Thyroid gland (tissue), 4 donors: Measurements from ENCODE around the gene DOCK3. TPM values are rescaled to one million over a fixed set of nuclear protein-coding genes. Genes with fewer than 3 reads are reported as not detected.

Experiments used
- DNase-seq, 2 donors: peaks; one replicate each; pipeline ENCODE4 v3.0.0-alpha.2; 2019
- H3K27ac ChIP-seq, 3 donors: fragments of 200-600 bp; sonication (generic); 1 replicate in 2 of 3; 2 replicates in 1 of 3; pipeline ENCODE4 v1.5.1; 2016 to 2019; ENCODE audit warnings: mild to moderate bottlenecking in 1 of 3, moderate library complexity in 1 of 3
- H3K27me3 ChIP-seq: fragments of 200-600 bp; sonication (generic); one replicate; pipeline ENCODE4 v1.5.1; 2019
- H3K36me3 ChIP-seq, 2 donors: fragments of 200-600 bp; sonication (generic); one replicate each; pipeline ENCODE4 v1.5.1; 2016 to 2019
- H3K4me1 ChIP-seq, 2 donors: fragments of 200-600 bp; sonication (generic); one replicate each; pipeline ENCODE4 v1.5.1; 2017 to 2019
- H3K4me3 ChIP-seq, 3 donors: fragments of 200-600 bp; sonication (generic); replicated peaks in 1 of 3; 1 replicate in 2 of 3; 2 replicates in 1 of 3; pipeline ENCODE4 v1.5.1; 2016; ENCODE audit warnings: mild to moderate bottlenecking in 1 of 3
- H3K9me3 ChIP-seq: fragments of 200-600 bp; sonication (generic); one replicate; pipeline ENCODE4 v1.5.1; 2017
- POLR2A ChIP-seq, 2 donors: fragments of 450-650 bp; IDR thresholded peaks; one replicate each; pipeline ENCODE4 v1.6.1; 2017; ENCODE audit warnings: antibody characterized with exemption in 2 of 2, mild to moderate bottlenecking in 2 of 2, moderate library complexity in 1 of 2
- WGBS, 2 donors: methylation state at CpG; one replicate each; pipeline ENCODE4 v1.1.5; 2017; 5-methylcytosine and 5-hydroxymethylcytosine counted together
- intact Hi-C: fragments of 100-400 bp; cut with DNase I; formaldehyde crosslinking; loops from one replicate; pipeline ENCODE4 v1.15.1; 2023
- total RNA-seq, 4 donors: library from RNA; depleted of rRNA; stranded (reverse); fragments of >200 nt; gene quantifications; one replicate each; pipeline ENCODE4 v1.2.3, GENCODE V29; 2016
- TF ChIP-seq, protein P1 (sequence below), 6 experiments: fragments of 200-600 bp in 3 of 6; fragments of 450-650 bp in 3 of 6; sonication (generic) in 3 of 6; IDR thresholded peaks; one replicate each; pipeline ENCODE4 v1.5.1; 2016 to 2019; ENCODE audit warnings: antibody characterized with exemption in 6 of 6, mild to moderate bottlenecking in 2 of 6, inconsistent platforms in 1 of 6, moderate library complexity in 1 of 6

DOCK3 gene
- total RNA-seq, 4 donors from 2014 or later: 15.7 to 54.2 (median 21.1) TPM

DNA sequence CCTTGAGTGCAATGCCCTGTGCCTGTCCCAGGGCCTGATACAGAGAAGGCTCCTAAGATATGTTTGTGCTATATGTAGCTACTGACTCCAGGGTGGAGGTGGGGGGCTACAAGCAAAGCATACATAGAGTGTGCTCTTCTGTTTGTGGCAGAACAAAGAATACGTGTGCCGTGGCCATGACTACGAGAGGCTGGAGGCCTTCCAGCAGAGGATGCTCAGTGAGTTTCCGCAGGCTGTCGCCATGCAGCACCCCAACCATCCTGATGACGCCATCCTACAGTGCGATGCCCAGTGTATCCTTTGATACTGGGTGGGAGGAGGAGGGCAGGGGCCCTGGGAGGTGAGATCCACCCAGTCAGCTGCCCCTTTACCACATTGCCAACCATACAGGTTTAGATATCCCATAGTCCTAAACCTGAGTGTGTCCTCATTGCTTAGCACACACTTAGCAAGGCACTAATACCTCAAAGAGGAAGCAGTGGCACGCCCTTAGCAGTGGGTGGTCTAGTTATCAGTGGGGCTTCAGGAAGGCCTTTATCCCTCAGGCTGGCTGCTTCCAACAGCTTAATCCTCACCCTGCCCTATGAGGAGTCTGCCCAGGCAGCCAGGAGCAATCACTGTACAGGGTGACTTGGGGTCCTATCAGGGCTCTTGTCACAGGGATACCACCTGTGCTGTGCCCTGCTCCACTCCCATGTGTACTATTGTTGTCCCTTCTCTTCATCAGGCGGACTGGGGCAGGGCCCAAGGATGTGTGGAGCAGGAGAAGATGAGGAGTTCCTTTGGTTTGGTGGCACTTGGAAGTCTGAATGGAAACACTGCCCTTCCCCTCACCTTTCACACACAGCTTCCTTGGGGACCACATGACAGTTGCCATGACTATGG is 680.2 kb downstream of the DOCK3 start:
- intact Hi-C loops: no loop called here
- WGBS, 2 donors: 86 to 96% methylated on average over 9 of the region's 9 CpGs
- Histone ChIP-seq H3K27me3 (no peaks in the 10 kb centered on the region), H3K9me3 (no peaks in the 10 kb centered on the region), H3K4me1 (no peaks in the 10 kb centered on the region), H3K4me3 (no peak overlapping the region), H3K36me3 (peaks cover 13 to 16% of the 10 kb centered on the region in 2 donors), H3K27ac (no peak overlapping the region)
- TF ChIP-seq, protein P1, sequence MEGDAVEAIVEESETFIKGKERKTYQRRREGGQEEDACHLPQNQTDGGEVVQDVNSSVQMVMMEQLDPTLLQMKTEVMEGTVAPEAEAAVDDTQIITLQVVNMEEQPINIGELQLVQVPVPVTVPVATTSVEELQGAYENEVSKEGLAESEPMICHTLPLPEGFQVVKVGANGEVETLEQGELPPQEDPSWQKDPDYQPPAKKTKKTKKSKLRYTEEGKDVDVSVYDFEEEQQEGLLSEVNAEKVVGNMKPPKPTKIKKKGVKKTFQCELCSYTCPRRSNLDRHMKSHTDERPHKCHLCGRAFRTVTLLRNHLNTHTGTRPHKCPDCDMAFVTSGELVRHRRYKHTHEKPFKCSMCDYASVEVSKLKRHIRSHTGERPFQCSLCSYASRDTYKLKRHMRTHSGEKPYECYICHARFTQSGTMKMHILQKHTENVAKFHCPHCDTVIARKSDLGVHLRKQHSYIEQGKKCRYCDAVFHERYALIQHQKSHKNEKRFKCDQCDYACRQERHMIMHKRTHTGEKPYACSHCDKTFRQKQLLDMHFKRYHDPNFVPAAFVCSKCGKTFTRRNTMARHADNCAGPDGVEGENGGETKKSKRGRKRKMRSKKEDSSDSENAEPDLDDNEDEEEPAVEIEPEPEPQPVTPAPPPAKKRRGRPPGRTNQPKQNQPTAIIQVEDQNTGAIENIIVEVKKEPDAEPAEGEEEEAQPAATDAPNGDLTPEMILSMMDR (IDR thresholded peaks at IDR 0.05): no peak
- TF ChIP-seq POLR2A (IDR thresholded peaks at IDR 0.05): no peak
- DNase-seq: no peak

DNA sequence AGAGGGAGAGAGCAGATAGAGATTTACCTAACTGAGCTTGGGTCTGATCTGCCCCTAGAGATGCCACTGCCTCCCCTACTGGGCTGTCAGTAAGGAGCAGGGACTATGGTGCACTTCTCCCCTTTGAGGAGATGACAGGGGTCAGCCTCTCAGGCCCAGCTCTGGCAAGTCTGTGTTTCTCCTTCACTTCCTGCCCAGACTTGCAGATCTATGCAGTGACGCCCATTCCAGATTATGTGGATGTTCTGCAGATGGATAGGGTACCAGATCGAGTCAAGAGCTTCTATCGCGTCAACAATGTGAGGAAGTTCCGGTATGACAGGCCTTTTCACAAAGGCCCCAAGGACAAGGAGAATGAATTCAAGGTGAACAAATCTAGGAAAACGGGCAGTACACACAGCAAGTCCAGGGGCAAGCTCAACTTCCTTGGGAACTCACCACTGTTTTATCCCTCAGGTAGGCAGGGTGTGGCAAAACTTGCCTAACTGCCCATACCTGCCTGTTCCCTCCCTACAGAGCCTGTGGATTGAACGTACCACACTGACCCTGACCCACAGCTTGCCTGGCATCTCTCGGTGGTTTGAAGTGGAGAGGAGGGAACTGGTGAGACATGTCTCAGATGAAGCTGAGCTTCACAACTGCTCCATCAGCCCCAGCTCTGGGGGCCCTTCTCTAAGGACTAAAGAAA is 681.3 kb downstream of the DOCK3 start:
- H3K9me3 ChIP-seq: no peaks in the 10 kb centered on the region
- H3K27ac ChIP-seq: no peak overlapping the region
- H3K36me3 ChIP-seq: peaks cover 13 to 19% of the 10 kb centered on the region in 2 donors
- 78 to 85% methylated on average over 8 of the region's 8 CpGs for WGBS, 2 donors
- no peak overlapping the region for H3K4me3 ChIP-seq
- H3K4me1 ChIP-seq: no peaks in the 10 kb centered on the region
- intact Hi-C loops: no loop called here
- TF ChIP-seq, protein P1 (IDR thresholded peaks at IDR 0.05): no peak
- no peak for TF ChIP-seq POLR2A (IDR thresholded peaks at IDR 0.05)
- DNase-seq: no peak
- no peaks in the 10 kb centered on the region for H3K27me3 ChIP-seq

DNA sequence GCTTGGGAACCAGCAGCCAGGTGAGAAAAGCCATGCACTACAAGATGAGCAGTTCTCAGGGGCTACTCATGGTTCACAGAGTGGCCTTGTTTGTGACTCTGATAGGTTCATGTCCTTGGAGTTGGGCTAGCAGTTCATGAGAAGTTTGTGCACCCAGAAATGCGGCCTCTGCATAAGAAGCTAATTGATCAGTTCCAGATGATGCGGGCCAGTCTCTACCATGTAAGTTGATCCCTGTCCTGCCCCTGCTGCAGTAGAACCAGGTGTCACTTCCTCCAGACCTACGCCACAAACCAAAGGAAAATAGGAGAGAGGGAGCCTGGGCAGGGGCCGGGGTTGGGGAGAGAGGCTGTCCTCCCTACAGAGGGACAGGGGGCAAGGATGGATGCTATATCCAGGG is 683.1 kb downstream of the DOCK3 start:
- H3K4me1 ChIP-seq: no peaks in the 10 kb centered on the region
- H3K27me3 ChIP-seq: no peaks in the 10 kb centered on the region
- no peak for DNase-seq
- WGBS, 2 donors: 72 to 99% methylated on average over 4 of the region's 4 CpGs
- TF ChIP-seq, protein P1 (IDR thresholded peaks at IDR 0.05): no peak
- TF ChIP-seq POLR2A (IDR thresholded peaks at IDR 0.05): no peak
- H3K27ac ChIP-seq: no peak overlapping the region
- no peak overlapping the region for H3K4me3 ChIP-seq
- H3K36me3 ChIP-seq: peaks cover 13 to 19% of the 10 kb centered on the region in 2 donors
- intact Hi-C loops: no loop called here
- H3K9me3 ChIP-seq: no peaks in the 10 kb centered on the region

DNA sequence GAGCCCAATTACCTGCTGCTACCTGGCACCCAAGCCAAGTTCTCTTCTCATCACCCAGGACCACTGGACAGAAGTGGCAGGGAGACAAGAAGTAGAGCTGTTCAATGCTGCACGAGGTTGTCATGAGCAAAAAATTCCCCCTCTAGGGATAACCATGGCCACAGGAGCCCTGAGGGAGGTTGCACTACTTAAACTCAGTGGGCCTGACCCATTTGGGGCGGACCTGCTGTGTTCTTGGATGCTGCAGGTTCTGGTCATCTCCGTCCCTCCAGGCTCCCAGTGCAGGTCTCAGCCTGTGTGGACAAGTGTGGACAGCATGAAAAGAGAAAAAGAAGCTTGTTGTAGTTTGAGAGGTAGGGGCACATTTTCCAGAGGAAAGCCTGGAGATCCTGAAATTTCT is 684.3 kb downstream of the DOCK3 start:
- TF ChIP-seq POLR2A (IDR thresholded peaks at IDR 0.05): no peak
- TF ChIP-seq, protein P1 (IDR thresholded peaks at IDR 0.05): no peak
- intact Hi-C loops: no loop called here

DNA sequence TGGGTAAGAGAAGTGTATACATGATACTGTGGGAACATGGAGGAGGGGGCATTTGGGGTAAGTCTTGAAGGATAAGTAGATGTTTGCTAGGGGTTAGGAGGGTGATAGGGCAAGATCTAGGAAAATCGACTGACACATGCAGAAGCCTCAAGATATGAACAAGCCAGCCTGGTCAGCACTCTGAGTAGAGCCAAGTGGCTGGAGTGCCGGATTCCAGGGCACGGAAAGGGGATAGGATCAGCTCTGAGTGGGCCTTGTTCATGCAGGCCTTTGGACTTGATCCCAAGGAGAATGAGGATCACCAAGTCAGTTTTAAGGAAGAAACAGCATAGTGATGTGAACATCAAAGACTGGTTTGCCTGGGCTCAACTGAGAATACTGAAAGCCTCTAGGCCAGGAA is 686.1 kb downstream of the DOCK3 start:
- peaks cover 12 to 19% of the 10 kb centered on the region in 2 donors for H3K36me3 ChIP-seq
- intact Hi-C loops: no loop called here
- no peak overlapping the region for H3K27ac ChIP-seq
- 86 to 92% methylated on average over 3 of the region's 3 CpGs for WGBS, 2 donors
- no peak for DNase-seq
- TF ChIP-seq POLR2A (IDR thresholded peaks at IDR 0.05): no peak
- TF ChIP-seq, protein P1 (IDR thresholded peaks at IDR 0.05): no peak
- no peaks in the 10 kb centered on the region for H3K27me3 ChIP-seq
- H3K9me3 ChIP-seq: no peaks in the 10 kb centered on the region
- no peaks in the 10 kb centered on the region for H3K4me1 ChIP-seq
- H3K4me3 ChIP-seq: no peak overlapping the region

More for the DNA sequence above, 684.3 kb downstream of the DOCK3 start:
- no peaks in the 10 kb centered on the region for H3K27me3 ChIP-seq
- H3K36me3 ChIP-seq: peaks cover 13 to 19% of the 10 kb centered on the region in 2 donors
- H3K9me3 ChIP-seq: no peaks in the 10 kb centered on the region
- no peak overlapping the region for H3K4me3 ChIP-seq
- no peak overlapping the region for H3K27ac ChIP-seq
- no peaks in the 10 kb centered on the region for H3K4me1 ChIP-seq
- no peak for DNase-seq
- WGBS, 2 donors: 81 to 96% methylated on average over 3 of the region's 3 CpGs
